ENCODE results near the gene SEC61B. TPM values are rescaled to one million over a fixed set of nuclear protein-coding genes. Genes with fewer than 3 reads are reported as not detected.

SEC61B gene
- total RNA-seq (2014; rRNA removed; shearing (Covaris generic)): 178 and 189 TPM in 2 replicates
- 131 and 172 TPM in 2 replicates for polyA plus RNA-seq (2015; cell fraction: cytosol; rRNA removed)
- polyA plus RNA-seq (2015; cell fraction: nucleus; rRNA removed): 24.3 and 42.6 TPM in 2 replicates

GRCh38 chr9:99221621-99222415, at the start of gene SEC61B, which contains the start of gene ALG2:
Gene SEC61B, plus strand, starts transcription at chr9:99222282. Its CDS starts 82 bp downstream, at chr9:99222364.
Gene ALG2, minus strand, starts transcription at chr9:99221942. Its CDS starts 48 bp downstream, at chr9:99221894.
- in situ Hi-C loops (cut with HindIII; ENCODE audit: low pct_unique_long_range_greater_than_20kb, low sequenced_read_pairs): no loop called here
- peak; percentile 93 for DNase-seq (ENCODE audit: low read depth, low spot score)

DNA sequence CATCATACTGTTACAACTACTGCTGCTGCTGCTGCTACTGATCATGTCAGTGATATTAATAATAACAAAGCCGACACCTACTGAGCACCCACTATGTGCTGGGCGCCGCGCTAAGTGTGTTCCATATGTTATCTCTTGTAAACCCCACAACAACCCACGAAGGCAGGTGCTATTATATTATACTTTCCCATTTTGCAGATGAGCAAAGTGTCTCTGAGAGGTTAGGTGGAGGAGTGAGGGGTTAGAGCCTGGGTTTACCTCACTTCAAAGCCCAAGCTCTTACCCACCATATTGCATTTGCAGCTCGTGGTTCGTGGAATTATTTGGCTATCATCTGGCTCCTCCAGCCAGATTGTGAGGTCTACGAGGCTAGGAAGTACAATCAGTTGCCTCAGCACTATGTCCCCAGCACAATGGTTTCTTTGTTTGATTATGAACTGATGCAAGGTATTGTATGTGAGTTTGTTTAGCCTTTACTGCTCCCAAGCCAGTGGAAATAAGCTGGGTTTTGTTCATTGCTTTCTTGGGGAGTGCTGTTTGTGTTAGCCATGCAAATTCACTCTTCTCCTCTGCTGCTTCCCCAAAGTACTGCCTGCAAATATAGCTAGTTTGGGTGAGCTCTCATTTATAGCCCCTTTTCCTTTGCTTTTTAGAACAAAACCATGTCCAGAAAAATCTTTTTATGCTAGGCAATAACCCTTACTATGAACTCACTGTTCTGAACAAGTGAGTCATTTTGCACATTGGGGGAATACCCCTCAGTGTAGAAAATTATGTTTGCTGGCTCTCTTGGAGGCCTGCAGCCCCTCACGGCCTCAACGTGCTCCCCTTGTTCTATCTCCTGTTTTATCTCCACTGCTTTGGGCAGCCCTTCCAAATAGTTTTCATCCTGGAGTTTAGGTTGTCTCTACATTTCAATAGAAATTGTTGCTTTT, 48.2 kb upstream of the SEC61B start:
- DNase-seq (ENCODE audit: low read depth, low spot score): peak; percentile 98
- in situ Hi-C loops (cut with HindIII; ENCODE audit: low pct_unique_long_range_greater_than_20kb, low sequenced_read_pairs): no loop called here

DNA sequence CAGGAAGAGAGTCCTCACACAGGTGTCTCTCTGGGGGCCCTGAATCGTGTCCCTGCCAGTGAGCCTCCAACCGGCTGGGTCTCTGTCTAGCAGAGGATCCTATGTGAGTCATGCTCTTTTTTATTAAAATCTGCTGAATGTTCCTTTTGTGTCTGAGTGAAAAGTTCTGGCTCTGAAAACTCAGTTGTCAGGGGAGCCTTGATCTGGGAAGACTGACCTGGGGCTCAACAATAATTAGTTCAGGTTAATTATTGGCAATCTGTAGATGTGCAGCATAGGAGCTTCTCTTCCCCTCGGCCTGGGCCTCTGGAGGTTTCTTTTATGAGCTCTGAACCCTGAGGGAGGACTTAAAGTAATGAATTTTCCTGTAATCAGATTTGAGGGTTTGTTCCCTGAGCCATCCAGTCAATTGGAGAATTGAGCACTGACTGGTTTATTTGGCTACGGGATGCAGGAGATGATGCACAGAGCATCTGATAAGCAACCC, 45.5 kb upstream of the SEC61B start:
- peak; percentile 45 for DNase-seq (ENCODE audit: low read depth, low spot score)
- in situ Hi-C loops (cut with HindIII; ENCODE audit: low pct_unique_long_range_greater_than_20kb, low sequenced_read_pairs): no loop called here

DNA sequence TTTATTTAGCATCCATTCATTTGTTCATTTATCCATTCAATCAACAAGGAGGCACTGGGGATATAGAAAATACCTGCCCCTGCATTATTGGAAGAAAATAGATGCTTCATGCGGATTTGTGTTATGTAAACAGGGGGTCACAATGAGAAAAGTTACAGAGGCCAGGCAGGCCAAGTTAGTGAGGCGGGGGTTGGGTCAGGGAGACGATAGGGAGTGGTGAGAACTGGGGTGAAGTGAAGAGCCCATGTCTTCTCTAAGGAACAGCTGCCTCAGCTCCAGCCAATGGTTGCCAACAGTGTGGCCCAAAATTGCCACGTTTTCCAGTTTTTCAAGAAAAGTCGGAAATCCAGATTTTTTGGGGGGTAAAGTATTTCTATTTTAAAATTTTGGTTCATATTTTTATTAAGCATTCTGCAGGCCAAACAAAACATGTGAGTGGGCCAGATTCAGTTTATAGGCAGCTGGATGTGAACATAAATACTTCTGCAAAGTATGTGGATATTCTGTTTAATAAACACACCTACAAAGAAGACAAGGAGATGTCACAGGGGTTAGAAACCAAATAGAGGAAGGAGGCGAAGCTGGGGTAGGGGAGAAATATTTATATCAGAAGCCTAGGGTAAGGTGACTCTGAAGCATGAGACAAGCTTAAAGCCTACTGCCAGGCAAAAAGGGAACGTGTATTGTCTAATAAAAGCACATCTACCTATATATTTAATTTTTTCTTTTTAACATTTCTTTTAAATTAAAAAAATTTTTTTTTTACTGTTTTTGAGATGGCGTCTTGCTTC, 44.3 kb upstream of the SEC61B start:
- DNase-seq (ENCODE audit: low read depth, low spot score): no peak
- in situ Hi-C loops (cut with HindIII; ENCODE audit: low pct_unique_long_range_greater_than_20kb, low sequenced_read_pairs): no loop called here

DNA sequence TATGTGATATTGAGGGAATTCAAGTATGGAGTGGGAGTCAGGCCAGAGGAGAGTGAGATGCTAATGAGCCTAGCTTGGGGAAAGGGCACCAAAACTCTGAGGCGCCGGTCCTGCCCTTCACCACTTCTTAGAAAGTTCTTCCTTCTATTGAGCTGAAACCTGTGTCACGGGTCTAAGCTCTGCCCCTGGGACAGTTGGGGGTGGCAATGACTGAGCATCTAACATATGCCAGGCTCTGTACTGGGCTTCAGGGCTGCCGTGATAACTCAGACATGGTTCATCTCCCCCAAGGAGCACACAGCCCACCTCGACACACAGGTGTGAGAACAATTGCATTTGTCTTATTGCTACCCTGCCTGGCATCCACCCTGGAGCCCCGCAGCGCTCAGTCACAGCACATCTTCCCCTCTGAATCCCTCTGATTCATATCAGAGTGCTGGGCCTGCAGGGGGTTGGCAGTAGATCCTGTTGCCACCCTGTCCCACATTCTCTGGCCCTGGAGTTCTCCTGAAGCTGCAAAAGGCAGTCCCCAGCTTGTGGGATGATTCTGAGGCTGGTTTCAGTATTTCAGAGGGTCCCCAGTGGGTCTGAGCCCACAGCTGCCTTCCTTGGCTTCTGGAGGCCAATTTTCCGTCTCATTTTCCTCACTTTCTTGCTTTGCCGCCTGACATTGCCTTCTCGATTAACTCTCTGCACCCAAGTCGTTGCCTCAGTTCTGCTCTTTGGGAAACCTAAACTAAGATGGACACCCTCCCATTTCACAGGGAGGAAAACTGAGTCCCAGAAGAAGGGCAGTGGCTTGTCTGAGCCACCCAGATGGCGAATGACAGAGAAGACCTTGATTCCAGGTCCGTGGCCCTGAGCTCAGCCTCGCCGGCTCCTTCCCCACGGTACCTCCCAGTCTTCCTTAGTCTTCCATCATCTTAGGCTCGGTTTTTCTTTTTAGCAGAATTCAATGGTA, 42.9 kb upstream of the SEC61B start:
- in situ Hi-C loops (cut with HindIII; ENCODE audit: low pct_unique_long_range_greater_than_20kb, low sequenced_read_pairs): no loop called here
- no peak for DNase-seq (ENCODE audit: low read depth, low spot score)

- in situ Hi-C loops (cut with HindIII; ENCODE audit: low pct_unique_long_range_greater_than_20kb, low sequenced_read_pairs): no loop called here
- DNase-seq (ENCODE audit: low read depth, low spot score): no peak
Measured at GRCh38 chr9:99180199-99180598, 41.9 kb upstream of the SEC61B start.

DNA sequence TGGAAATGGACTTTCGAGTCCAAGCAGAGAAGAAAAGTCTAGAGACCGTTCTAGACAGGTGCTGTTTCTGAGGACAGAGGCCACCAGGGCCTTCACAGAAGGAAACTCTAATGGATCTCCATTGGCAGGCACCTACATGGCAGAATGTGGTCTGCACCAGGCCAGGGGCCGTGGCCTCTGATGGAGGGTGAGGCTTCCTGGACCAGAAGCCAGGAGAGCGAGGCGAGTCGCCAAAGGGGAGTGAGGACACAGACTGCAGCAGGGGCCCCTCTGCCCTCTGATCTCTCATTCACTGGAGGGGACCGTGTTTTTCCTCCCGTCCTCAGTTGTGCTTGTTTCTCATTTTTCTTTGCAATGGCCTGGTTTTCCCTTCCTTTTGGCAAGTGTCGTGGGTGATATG, 41.4 kb upstream of the SEC61B start:
- in situ Hi-C loops (cut with HindIII; ENCODE audit: low pct_unique_long_range_greater_than_20kb, low sequenced_read_pairs): no loop called here
- DNase-seq (ENCODE audit: low read depth, low spot score): no peak

DNA sequence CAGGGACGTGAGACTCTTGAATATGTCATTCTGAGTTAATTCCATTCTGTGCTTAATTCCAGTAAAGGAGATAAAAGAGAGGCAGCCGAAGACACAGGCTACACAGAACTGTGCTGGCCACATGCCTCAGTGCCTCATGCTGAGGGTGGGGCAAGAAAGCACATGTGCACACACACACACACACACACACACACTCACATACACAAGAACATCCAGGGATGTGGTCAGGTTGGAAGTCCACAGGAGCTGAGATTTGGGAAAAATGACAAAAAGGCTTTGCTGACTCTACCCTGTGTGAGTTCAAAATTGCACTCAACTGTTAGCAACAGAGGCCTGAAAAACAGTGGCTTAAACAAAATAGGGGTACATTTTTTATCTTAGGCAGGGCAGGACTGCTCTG, 40.9 kb upstream of the SEC61B start:
- in situ Hi-C loops (cut with HindIII; ENCODE audit: low pct_unique_long_range_greater_than_20kb, low sequenced_read_pairs): no loop called here
- no peak for DNase-seq (ENCODE audit: low read depth, low spot score)

DNA sequence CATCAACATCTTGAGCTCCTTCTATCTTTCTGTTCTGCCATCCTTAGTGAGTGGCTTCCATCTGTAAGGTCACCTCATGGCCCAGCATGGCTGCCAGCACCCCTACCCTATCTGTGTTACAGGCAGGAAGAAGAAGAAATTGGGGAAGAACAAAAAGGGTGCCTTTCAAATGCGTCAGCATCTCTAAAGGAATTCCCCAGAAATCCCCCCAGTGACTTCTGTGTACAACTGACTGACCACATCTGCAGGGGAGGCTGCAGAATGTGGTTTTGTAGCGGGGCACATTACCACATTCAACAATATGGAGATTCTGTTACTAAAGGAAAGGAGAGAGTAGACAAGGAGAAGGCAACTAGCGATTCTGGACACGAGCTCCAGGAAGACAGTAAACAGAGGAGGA, 40.5 kb upstream of the SEC61B start:
- in situ Hi-C loops (cut with HindIII; ENCODE audit: low pct_unique_long_range_greater_than_20kb, low sequenced_read_pairs): no loop called here
- no peak for DNase-seq (ENCODE audit: low read depth, low spot score)

DNA sequence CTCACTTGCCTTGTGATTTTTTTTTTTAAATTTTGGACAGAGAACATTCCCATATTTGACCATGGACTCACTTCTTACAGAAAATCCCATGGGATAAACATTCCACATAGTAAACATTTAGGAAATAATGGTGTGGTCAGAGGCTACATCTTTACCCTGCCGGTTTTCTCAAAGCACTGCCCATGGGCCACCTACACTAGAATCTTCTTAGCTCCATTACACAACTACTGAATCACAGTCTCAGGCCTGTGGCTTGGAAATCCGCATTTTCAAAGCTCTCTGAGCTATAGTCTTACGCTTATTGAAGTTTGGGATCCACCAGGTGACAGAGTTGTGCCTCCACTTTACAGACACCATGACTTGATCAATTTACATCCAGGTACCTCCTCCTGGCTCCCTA, 39.7 kb upstream of the SEC61B start:
- DNase-seq (ENCODE audit: low read depth, low spot score): no peak
- in situ Hi-C loops (cut with HindIII; ENCODE audit: low pct_unique_long_range_greater_than_20kb, low sequenced_read_pairs): no loop called here

DNA sequence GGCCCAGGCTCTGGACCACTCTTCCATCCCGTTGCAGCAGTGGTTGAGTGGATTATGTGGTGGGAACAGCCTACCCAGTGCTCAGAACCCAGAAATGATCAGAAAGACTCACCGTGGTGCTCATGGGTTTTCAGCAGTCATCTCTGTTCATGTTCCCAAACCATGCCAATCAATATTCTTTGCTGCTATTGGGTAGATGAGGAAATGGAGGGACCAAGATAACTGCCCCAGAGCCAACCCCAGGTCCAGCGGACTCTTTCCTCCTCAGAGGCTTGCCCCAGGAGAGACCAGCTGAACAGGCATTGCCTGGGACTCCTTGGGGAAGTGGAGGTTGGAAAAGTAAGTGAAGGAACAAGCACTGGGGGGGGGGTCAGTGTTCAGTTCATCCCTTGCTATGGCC, 38.5 kb upstream of the SEC61B start:
- in situ Hi-C loops (cut with HindIII; ENCODE audit: low pct_unique_long_range_greater_than_20kb, low sequenced_read_pairs): no loop called here
- DNase-seq (ENCODE audit: low read depth, low spot score): no peak

GRCh38 chr9:99184110-99184474, 38.0 kb upstream of the SEC61B start:
- in situ Hi-C loops (cut with HindIII; ENCODE audit: low pct_unique_long_range_greater_than_20kb, low sequenced_read_pairs): no loop called here

DNA sequence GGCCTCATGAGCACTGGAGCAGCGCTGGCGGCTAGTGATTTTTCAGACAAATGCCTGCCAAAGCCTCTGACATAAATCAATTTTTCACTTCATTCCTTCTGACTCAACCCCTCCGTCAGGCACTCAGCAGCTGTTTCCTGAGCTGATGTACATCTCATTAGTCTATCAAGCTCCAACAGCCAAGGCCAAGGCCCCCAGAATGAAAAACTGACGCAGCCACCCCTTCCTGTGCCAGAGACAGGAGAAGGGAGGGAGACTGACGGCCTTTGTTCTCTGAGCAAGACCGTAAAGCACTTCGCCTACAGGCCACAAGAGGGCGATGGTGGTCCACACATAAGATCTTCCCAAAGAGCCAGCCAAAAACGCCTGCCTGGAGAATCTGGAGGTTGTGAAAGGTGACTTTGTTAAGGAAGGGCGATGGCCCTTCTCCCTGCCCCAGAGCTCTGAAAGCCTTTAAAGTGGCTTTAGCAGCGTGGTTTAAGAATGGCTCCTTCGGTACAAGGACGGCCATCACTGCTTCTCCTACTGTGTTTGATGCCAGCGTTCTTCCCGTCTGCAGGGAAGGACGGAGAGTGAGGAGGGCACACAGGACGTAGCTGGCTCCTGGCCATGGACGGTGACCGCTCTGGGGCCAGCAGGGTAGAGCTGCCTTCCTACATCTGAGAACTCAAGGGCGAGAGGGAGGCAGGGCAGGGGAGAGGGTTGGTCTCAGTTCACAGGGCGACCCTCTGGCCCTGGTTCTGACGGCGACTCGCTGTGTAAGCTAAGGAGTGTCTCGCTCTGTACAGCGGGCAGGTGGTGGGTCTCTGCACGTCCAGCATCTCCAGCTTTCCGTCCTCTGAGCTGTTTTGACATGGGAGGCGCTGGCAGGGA, 37.4 kb upstream of the SEC61B start:
- in situ Hi-C loops (cut with HindIII; ENCODE audit: low pct_unique_long_range_greater_than_20kb, low sequenced_read_pairs): no loop called here
- peak; percentile 94 for DNase-seq (ENCODE audit: low read depth, low spot score)

More at GRCh38 chr9:99184110-99184474, 38.0 kb upstream of the SEC61B start:
- DNase-seq (ENCODE audit: low read depth, low spot score): no peak

DNA sequence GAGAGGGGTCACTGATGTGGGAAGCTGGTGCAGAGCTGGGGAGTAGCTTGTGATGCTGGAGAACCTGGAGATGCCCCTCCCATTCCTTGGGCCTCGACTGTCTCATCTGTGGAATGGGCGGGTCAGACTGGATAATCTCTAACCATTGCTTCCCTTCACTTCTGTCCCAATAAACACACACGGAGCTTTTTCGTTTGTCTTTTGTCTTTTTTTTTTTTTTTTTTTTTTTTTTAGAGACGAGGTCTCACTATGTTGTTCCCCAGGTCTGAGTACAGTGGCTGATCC, 36.8 kb upstream of the SEC61B start:
- in situ Hi-C loops (cut with HindIII; ENCODE audit: low pct_unique_long_range_greater_than_20kb, low sequenced_read_pairs): no loop called here
- DNase-seq (ENCODE audit: low read depth, low spot score): no peak

DNA sequence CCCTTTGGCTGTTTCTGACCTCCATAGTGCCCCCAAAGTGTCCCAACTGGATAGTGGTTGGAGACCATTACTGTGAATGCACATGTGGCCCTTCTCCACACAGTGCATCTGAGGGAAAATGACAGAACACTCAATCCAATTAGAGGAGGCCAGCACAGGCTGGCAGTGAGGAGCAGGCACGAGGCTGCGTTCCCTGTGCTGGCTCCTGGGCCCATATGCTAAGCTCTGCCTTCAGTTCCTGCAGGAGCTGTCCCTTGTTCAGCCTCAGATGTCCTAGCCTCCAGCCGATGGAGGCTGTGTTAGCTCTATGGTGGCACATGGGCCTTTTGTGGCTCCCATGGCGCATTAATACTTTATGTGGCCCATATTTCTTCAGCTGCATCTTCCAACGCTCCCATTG, 36.1 kb upstream of the SEC61B start:
- in situ Hi-C loops (cut with HindIII; ENCODE audit: low pct_unique_long_range_greater_than_20kb, low sequenced_read_pairs): no loop called here
- DNase-seq (ENCODE audit: low read depth, low spot score): no peak

GRCh38 chr9:99187311-99187710, 34.8 kb upstream of the SEC61B start:
- in situ Hi-C loops (cut with HindIII; ENCODE audit: low pct_unique_long_range_greater_than_20kb, low sequenced_read_pairs): no loop called here
- DNase-seq (ENCODE audit: low read depth, low spot score): no peak
